Activated CD4-positive, alpha-beta memory T cell treated with anti-CD3 and anti-CD28 coated beads for 36 hours (primary cell): ENCODE measurements around the gene RNF19B. TPM values are rescaled to one million over a fixed set of nuclear protein-coding genes. Genes with fewer than 3 reads are reported as not detected.
A peak's percentile ranks its signal among the peaks of the same experiment; 100 is the strongest.

ENCODE experiments used
- CTCF ChIA-PET: fragments of 350-600 bp; sonication (Branson Sonifier 250); formaldehyde crosslinking; loops from one replicate; lab custom pipeline; 2021; ENCODE audit warnings: antibody characterized with exemption, inconsistent platforms; lab: Charles Lee
- POLR2A ChIA-PET: fragments of 350-600 bp; sonication (Branson Sonifier 250); formaldehyde crosslinking; loops from one replicate; lab custom pipeline; 2021; ENCODE audit warnings: antibody characterized with exemption; lab: Charles Lee
- DNase-seq: peaks from one replicate; pipeline ENCODE4 v3.0.0-alpha.2; 2020
- H3K27ac Mint-ChIP-seq: one replicate; pipeline ENCODE4 v1.8.0; 2021; ENCODE audit warnings: mixed read lengths
- H3K27me3 Mint-ChIP-seq: one replicate; pipeline ENCODE4 v1.8.0; 2021; ENCODE audit warnings: mixed read lengths
- H3K36me3 Mint-ChIP-seq: one replicate; pipeline ENCODE4 v1.8.0; 2021; ENCODE audit warnings: mixed read lengths
- H3K4me1 Mint-ChIP-seq: one replicate; pipeline ENCODE4 v1.8.0; 2021; ENCODE audit warnings: low read depth, mixed read lengths
- H3K4me3 Mint-ChIP-seq: one replicate; pipeline ENCODE4 v1.8.0; 2021; ENCODE audit warnings: mild to moderate bottlenecking, mixed read lengths
- H3K9me3 Mint-ChIP-seq: one replicate; pipeline ENCODE4 v1.8.0; 2021; ENCODE audit warnings: mixed read lengths
- intact Hi-C: fragments of 100-400 bp; cut with micrococcal nuclease; formaldehyde crosslinking; loops from one replicate; pipeline ENCODE4 v1.15.1; 2023
- total RNA-seq, 2 experiments: library from RNA; stranded (reverse); gene quantifications; one replicate each; pipeline ENCODE4 v1.2.3, GENCODE V29; 2021

Gene RNF19B
- total RNA-seq, 2 experiments from 2014 or later: 72.4 to 72.8 TPM

DNA sequence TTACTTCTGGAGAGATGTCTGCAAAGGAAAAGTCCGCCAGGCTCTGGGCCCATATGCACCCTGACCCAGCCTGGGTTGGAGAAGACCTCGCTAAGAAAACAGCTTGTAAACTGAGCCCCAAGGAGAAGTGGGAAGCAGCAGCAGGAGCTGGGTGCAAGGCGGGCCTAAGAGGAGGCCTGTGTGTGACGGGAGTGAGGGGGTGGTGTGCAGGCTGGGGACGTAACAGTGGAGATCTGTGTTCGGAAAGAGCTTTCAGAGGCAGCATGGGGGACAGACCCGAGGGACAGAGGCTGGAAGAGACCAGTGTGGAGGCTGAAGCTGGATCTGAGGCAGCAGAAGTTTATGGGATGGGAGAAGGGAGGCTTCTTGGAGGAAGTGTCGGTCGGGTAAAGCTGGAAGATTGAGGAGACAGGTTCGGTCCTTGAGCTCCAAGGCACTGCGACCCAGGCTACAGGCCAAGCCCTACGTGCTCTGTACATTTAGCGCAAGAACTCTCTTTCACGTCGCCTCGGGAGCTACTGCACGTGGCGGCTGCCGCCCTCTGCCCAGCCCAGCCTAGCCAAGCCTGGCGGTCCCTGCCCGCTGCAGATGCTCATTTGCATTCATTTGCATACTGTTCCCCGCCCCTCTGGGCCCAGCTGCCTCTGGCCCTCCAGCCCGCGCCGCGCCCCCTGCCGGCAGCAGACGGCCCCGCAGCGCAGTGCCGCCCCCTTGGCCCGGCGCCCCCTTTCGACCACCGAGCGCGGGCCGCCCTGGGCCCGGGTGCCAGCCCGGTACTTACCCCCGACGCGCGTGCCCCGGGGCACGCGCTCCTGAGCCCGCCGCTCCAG lies 72.0 kb downstream of the RNF19B start:
- no peaks in the 10 kb centered on the region for H3K36me3 Mint-ChIP-seq
- no peak overlapping the region for H3K4me3 Mint-ChIP-seq
- ChIA-PET CTCF (interaction anchor here (0.6 to 3.6 kb wide), 23 partner anchors 12 to 282 kb away, joined by 3 to 21 read pairs (median 4); partner anchors contain the start of gene AZIN2), POLR2A (interaction anchor here (0.6 kb wide), 1 partner anchor 132 kb away, joined by 3 read pairs; no protein-coding TSS in a partner anchor)
- peak; percentile 59 for DNase-seq
- H3K4me1 Mint-ChIP-seq: peaks cover 9% of the 10 kb centered on the region
- H3K27me3 Mint-ChIP-seq: peaks cover 56% of the 10 kb centered on the region
- intact Hi-C loops: no loop called here
- H3K9me3 Mint-ChIP-seq: no peaks in the 10 kb centered on the region
- H3K27ac Mint-ChIP-seq: no peak overlapping the region

- peaks cover 60% of the 10 kb centered on the region for H3K27me3 Mint-ChIP-seq
- intact Hi-C loops: no loop called here
- H3K27ac Mint-ChIP-seq: no peak overlapping the region
- CTCF ChIA-PET: interaction anchor here (0.6 to 3.3 kb wide), 7 partner anchors 13 to 283 kb away, joined by 3 to 16 read pairs (median 5); no protein-coding TSS in a partner anchor
- peaks cover 9% of the 10 kb centered on the region for H3K4me1 Mint-ChIP-seq
- H3K9me3 Mint-ChIP-seq: no peaks in the 10 kb centered on the region
- no peak for DNase-seq
- no peaks in the 10 kb centered on the region for H3K36me3 Mint-ChIP-seq
- POLR2A ChIA-PET: no interaction called here
- no peak overlapping the region for H3K4me3 Mint-ChIP-seq
Observed at GRCh38 chr1:32891630-32892029, 73.0 kb downstream of the RNF19B start.

GRCh38 chr1:32891241-32891570 lies 73.4 kb downstream of the RNF19B start:
- H3K27me3 Mint-ChIP-seq: peaks cover 59% of the 10 kb centered on the region
- H3K4me1 Mint-ChIP-seq: peaks cover 9% of the 10 kb centered on the region
- no peak overlapping the region for H3K27ac Mint-ChIP-seq
- ChIA-PET POLR2A (no interaction called here), CTCF (interaction anchor here (1.1 to 3.3 kb wide), 4 partner anchors 12 to 195 kb away, joined by 3 to 16 read pairs (median 6); no protein-coding TSS in a partner anchor)
- no peak for DNase-seq
- no peak overlapping the region for H3K4me3 Mint-ChIP-seq
- H3K9me3 Mint-ChIP-seq: no peaks in the 10 kb centered on the region
- intact Hi-C loops: no loop called here
- no peaks in the 10 kb centered on the region for H3K36me3 Mint-ChIP-seq

DNA sequence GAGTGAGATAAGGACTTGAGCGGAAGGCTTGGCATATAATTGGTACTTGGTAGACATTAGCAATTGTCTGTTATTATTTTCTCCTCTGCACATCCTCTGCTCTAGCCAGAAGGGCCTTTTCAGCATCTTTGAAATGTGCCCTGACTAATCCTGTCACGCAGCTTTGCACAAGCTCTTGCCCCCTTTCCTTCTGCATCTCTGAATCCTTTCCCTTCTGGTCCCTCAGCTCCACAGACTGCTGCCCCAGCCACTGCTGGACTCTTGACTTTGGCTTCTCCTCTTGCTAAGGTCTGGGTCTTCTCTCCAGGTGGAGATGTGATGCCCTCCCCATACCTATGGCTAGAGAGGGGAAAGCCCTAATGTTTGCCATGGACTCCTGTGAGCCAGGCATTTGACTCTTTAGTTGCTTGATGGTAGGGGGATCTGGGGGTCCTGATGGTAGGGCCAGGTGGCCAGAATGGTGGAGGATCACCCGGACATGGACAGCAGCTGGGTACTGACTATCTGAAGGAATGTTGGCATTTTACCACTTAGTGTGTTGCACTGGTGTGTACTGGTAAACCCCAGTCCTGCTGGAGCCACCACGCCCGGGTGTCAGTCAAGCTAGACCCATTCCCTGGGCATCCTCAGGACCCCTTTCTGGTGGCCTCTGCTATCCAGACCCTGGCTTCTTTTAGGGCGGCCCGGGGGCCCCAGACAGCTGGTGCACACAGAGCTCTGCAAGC lies 73.9 kb downstream of the RNF19B start:
- H3K36me3 Mint-ChIP-seq: no peaks in the 10 kb centered on the region

DNA sequence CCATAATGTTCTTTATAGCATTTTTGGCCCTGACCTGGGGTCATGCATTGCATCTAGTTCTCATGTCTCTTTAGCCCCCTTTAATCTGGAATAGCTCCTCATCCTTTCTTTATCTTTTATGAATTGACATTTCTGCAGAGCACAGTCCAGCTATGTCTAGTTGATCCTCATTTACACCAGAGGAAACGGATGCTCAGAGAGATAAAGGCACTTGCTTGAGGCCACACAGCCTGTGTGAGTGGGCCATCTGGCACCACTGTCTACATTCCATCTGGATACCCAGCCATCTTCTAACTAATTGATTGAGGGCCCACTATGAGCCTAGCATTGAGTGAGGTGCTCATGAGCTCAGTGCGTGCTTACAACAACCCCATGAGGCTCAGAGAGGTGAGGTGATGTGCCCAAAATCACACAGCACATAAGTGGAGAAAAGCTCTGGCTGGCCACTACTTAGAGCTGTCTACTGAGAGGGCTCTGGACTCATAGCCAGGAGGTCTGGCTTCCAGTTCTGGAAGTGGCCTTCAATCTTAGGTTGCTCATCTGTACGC lies 74.8 kb downstream of the RNF19B start:
- intact Hi-C loops: no loop called here
- ChIA-PET POLR2A (no interaction called here), CTCF (interaction anchor here (0.9 to 1.6 kb wide), 3 partner anchors 11 to 17 kb away, joined by 3 to 4 read pairs (median 3); no protein-coding TSS in a partner anchor)

More for the DNA sequence above, 73.9 kb downstream of the RNF19B start:
- intact Hi-C loops: no loop called here
- DNase-seq: no peak
- Mint-ChIP-seq H3K4me1 (peaks cover 9% of the 10 kb centered on the region), H3K27ac (no peak overlapping the region), H3K27me3 (peaks cover 58% of the 10 kb centered on the region), H3K9me3 (no peaks in the 10 kb centered on the region), H3K4me3 (no peak overlapping the region)
- CTCF ChIA-PET: interaction anchor here (0.9 to 3.3 kb wide), 4 partner anchors 12 to 196 kb away, joined by 3 to 16 read pairs (median 4); no protein-coding TSS in a partner anchor
- POLR2A ChIA-PET: no interaction called here

DNA sequence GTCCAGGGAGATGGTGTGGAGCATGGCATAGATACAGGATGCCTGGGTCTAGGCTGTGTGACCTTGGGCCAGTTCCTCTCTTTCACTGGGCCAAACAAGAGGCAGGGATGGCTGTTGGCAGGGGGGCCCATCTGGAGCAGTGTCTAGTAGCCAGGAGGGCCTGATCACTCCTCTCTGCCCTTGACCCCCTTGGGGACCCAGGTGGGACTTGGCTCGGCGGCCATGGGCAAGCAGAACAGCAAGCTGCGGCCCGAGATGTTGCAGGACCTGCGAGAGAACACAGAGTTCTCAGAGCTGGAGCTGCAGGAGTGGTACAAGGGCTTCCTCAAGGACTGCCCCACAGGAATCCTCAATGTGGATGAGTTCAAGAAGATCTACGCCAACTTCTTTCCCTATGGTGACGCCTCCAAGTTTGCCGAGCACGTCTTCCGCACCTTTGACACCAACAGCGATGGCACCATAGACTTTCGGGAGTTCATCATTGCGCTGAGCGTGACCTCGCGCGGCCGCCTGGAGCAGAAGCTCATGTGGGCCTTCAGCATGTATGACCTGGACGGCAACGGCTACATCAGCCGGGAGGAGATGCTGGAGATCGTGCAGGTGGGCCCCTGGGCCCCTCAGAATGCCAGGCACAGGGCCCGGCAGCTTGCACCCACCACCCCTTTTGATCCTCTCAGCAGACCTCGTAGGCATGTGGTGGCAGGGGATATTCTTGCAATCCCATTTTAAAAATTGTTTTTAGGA lies 75.8 kb downstream of the RNF19B start:
- no peak for DNase-seq
- POLR2A ChIA-PET: no interaction called here
- H3K27ac Mint-ChIP-seq: no peak overlapping the region
- CTCF ChIA-PET: interaction anchor here (1.6 kb wide), 1 partner anchor 13 kb away, joined by 3 read pairs; no protein-coding TSS in a partner anchor
- intact Hi-C loops: no loop called here
- H3K27me3 Mint-ChIP-seq: peaks cover 71% of the 10 kb centered on the region
- H3K9me3 Mint-ChIP-seq: no peaks in the 10 kb centered on the region
- peaks cover 13% of the 10 kb centered on the region for H3K4me1 Mint-ChIP-seq
- H3K36me3 Mint-ChIP-seq: no peaks in the 10 kb centered on the region
- H3K4me3 Mint-ChIP-seq: no peak overlapping the region

More for the DNA sequence above, 74.8 kb downstream of the RNF19B start:
- peaks cover 13% of the 10 kb centered on the region for H3K4me1 Mint-ChIP-seq
- H3K27me3 Mint-ChIP-seq: peaks cover 65% of the 10 kb centered on the region
- H3K27ac Mint-ChIP-seq: no peak overlapping the region
- DNase-seq: no peak
- no peaks in the 10 kb centered on the region for H3K9me3 Mint-ChIP-seq
- H3K36me3 Mint-ChIP-seq: no peaks in the 10 kb centered on the region
- H3K4me3 Mint-ChIP-seq: no peak overlapping the region

GRCh38 chr1:32888134-32888533 lies 76.5 kb downstream of the RNF19B start:
- peaks cover 13% of the 10 kb centered on the region for H3K4me1 Mint-ChIP-seq
- DNase-seq: no peak
- peaks cover 77% of the 10 kb centered on the region for H3K27me3 Mint-ChIP-seq
- intact Hi-C loops: no loop called here
- H3K4me3 Mint-ChIP-seq: no peak overlapping the region
- no peaks in the 10 kb centered on the region for H3K9me3 Mint-ChIP-seq
- no peaks in the 10 kb centered on the region for H3K36me3 Mint-ChIP-seq
- ChIA-PET POLR2A (no interaction called here), CTCF (interaction anchor here (0.7 kb wide), 1 partner anchor 126 kb away, joined by 3 read pairs; no protein-coding TSS in a partner anchor)
- H3K27ac Mint-ChIP-seq: no peak overlapping the region

- peaks cover 75% of the 10 kb centered on the region for H3K27me3 Mint-ChIP-seq
- no peaks in the 10 kb centered on the region for H3K36me3 Mint-ChIP-seq
- H3K4me3 Mint-ChIP-seq: no peak overlapping the region
- H3K27ac Mint-ChIP-seq: no peak overlapping the region
- CTCF ChIA-PET: interaction anchor here (0.7 to 1.3 kb wide), 4 partner anchors 10 to 200 kb away, joined by 3 to 4 read pairs (median 4); no protein-coding TSS in a partner anchor
- no peak for DNase-seq
- no peaks in the 10 kb centered on the region for H3K9me3 Mint-ChIP-seq
- intact Hi-C loops: no loop called here
- POLR2A ChIA-PET: no interaction called here
- peaks cover 11% of the 10 kb centered on the region for H3K4me1 Mint-ChIP-seq
Observed at GRCh38 chr1:32887623-32888022, 77.0 kb downstream of the RNF19B start.

GRCh38 chr1:32886828-32887414 lies 77.7 kb downstream of the RNF19B start:
- ChIA-PET CTCF (interaction anchor here (0.6 to 1.7 kb wide), 8 partner anchors 11 to 200 kb away, joined by 3 to 6 read pairs (median 3); no protein-coding TSS in a partner anchor), POLR2A (interaction anchor here (0.6 kb wide), 1 partner anchor 65 kb away, joined by 3 read pairs; no protein-coding TSS in a partner anchor)
- DNase-seq: no peak
- Mint-ChIP-seq H3K27ac (no peak overlapping the region), H3K4me1 (peaks cover 4% of the 10 kb centered on the region), H3K9me3 (no peaks in the 10 kb centered on the region), H3K27me3 (peaks cover 69% of the 10 kb centered on the region), H3K36me3 (no peaks in the 10 kb centered on the region), H3K4me3 (no peak overlapping the region)
- intact Hi-C loops: no loop called here
